Measurements from ENCODE around the gene METAP2. TPM values are rescaled to one million over a fixed set of nuclear protein-coding genes. Genes with fewer than 3 reads are reported as not detected.

The METAP2 gene
- 58.1 and 78.5 TPM in 2 replicates for total RNA-seq

DNA sequence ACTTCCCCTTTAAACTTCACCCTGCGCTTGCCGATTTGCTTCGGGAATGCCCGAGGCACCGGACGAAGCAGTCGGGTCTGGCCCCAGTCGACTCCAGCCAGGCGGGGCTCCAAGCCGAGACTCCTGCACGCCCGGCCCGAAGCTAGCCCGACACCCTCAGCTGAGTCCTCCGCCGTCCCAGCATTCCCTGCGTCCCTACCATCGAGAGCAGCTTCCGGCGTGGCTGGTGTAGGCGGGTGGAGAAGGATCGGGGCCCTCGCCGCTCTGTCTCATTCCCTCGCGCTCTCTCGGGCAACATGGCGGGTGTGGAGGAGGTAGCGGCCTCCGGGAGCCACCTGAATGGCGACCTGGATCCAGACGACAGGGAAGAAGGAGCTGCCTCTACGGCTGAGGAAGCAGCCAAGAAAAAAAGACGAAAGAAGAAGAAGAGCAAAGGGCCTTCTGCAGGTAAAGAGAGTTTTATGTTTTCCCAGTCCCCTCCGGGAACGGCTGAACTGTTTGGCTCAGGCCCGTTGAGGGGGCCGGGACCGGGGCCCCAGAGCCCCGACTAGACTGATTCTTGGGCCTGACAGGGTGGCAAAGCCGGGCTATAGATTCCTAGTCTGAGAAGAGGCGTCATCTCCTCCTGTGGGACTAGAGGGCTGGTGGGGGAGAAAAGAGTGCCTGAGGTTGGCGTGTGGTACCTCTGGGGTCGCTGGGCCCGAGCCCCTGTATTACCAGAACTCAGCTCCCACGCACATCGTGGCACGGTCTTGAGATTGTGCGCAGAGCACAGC is at the start of gene METAP2:
Gene METAP2, plus strand, starts transcription at position 269 of the 776 bp plus-strand sequence. Its CDS starts 28 bp downstream, at position 297.

DNA sequence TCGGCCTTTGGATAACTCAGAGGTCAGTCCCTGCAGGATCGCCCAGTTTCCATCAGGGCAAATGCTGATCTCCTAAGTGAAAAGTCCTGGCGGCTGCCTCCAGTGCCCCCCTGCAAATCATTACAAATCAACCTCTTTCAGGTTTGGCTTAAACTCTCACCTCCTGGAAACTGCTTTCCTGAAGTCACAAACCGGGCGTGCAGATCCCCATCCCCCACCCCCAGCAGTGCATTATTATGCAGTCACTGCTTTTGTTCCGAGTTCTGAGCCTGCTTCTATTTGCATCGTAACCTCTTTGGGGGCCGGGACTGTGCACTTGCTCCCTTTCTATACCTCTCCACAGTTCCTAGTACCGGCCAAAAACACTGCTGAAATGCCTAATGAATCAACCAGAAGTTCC is 77.4 kb downstream of the METAP2 start, which contains the start of gene USP44:
Gene USP44, minus strand, starts transcription at position 172 of the 400 bp plus-strand sequence. CDS start 17,220 bp downstream, outside the sequence.

Other genes with a start within 250 kb of the METAP2 start
- gene USP44, start 77.3 kb downstream of the METAP2 start, total RNA-seq, result 0.72 and 1.8 TPM in 2 replicates

All from epithelial cell of alveolus of lung (primary cell).